ENCODE data around the gene TIMP3. TPM values are rescaled to one million over a fixed set of nuclear protein-coding genes. Genes with fewer than 3 reads are reported as not detected.

The TIMP3 gene
- total and polyA plus RNA-seq, 8 donors, result 30.4 to 248 (median 107) TPM

DNA sequence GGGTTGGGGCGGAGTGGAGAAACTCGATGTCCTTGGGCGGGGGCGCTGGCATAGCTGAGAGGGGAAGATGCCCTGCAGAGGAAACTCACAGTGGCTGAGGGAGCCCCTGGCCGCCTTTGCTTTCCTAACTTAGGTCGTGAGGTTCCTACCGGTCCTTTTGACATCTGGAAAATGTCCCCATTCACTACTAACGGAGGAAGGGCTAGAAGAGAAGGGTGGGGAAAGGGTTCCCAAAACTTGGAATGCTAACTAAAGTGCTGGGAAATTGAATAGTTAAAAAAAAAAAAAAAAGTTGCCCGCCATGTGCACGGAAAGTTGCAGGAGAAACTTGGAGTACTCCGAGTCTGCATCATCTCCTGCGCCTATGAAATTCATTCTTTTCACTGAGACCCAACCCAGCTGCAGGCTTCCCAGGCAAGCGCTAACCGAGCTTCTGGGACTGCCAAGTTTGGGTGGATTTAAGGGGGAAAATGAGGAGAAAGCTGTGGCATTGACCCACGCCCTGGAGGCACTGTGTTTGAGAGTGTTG lies 796 bp downstream of the TIMP3 start:
- Histone ChIP-seq H3K9me3 (no peaks in the 10 kb centered on the region), H3K27ac (peak overlapping the region; percentile 42 to 91 (median 87)), H3K36me3 (no peaks in the 10 kb centered on the region), H3K27me3 (peaks cover 0 to 49% (median 30%) of the 10 kb centered on the region in 3 donors), H3K4me3 (peak overlapping the region; percentile 69 to 82 (median 72)), H3K4me1 (peaks cover 5 to 50% (median 28%) of the 10 kb centered on the region in 4 donors)
- DNase-seq, result peak in 1 of 2 donors; percentile 52
- 6 to 7% (median 7%) methylated on average over 13 to 15 of the region's 15 CpGs for WGBS, 5 donors
- TF ChIP-seq POLR2A (IDR thresholded peaks at IDR 0.05) (no peak), POLR2AphosphoS5 (IDR thresholded peaks at IDR 0.05) (no peak), EP300 (IDR thresholded peaks at IDR 0.05) (no peak)
- TF ChIP-seq, protein P1, sequence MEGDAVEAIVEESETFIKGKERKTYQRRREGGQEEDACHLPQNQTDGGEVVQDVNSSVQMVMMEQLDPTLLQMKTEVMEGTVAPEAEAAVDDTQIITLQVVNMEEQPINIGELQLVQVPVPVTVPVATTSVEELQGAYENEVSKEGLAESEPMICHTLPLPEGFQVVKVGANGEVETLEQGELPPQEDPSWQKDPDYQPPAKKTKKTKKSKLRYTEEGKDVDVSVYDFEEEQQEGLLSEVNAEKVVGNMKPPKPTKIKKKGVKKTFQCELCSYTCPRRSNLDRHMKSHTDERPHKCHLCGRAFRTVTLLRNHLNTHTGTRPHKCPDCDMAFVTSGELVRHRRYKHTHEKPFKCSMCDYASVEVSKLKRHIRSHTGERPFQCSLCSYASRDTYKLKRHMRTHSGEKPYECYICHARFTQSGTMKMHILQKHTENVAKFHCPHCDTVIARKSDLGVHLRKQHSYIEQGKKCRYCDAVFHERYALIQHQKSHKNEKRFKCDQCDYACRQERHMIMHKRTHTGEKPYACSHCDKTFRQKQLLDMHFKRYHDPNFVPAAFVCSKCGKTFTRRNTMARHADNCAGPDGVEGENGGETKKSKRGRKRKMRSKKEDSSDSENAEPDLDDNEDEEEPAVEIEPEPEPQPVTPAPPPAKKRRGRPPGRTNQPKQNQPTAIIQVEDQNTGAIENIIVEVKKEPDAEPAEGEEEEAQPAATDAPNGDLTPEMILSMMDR (IDR thresholded peaks at IDR 0.05), result no peak
- intact Hi-C loops (cut with DNase I; ENCODE audit: low total_unique reads), result no loop called here

DNA sequence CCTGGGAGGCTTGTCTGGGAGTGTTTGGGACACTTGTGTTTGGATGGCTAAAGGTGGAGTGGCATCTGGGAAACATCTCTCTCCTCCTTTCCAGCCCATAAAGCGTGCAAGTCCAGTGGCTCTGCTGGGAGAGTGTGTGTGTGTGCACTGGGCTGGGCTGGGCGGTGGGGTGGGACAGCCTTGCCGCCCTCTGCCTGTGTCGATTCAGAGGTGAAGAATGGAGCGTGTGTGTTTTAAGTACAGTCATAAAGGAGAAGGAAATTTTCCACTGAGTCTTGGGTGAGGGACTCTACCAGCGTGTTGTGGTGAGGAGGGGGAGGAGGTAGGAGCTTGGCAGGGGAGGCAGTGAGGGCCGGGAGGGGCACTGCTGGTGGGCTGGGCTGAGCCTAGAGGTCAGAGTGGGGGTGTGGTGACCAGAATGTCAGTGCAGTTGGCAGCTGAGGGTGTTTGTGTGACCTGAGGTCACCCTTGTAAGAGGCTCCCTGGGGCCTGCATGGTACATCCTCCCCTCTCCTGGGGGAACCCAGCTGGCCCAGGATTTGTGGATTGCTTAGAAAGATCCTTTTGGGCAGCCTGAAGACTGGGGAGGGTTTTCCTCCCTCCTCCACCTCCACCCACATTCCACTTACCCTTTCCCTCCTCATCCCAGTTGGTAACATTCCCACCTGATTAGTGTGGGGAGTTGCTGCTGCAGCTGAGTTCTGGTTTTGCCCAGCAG lies 1.7 kb downstream of the TIMP3 start:
- H3K4me1 ChIP-seq, result peaks cover 6 to 59% (median 32%) of the 10 kb centered on the region in 4 donors
- no peaks in the 10 kb centered on the region for H3K9me3 ChIP-seq
- intact Hi-C loops (cut with DNase I; ENCODE audit: low total_unique reads), result no loop called here
- no peaks in the 10 kb centered on the region for H3K36me3 ChIP-seq
- peak overlapping the region in 4 of 5 donors; percentile 86 to 91 (median 88) for H3K27ac ChIP-seq
- 3 to 37% (median 30%) methylated on average over 7 of the region's 7 CpGs for WGBS, 5 donors
- DNase-seq, result peak in 1 of 2 donors; percentile 39
- H3K27me3 ChIP-seq, result peaks cover 0 to 49% (median 30%) of the 10 kb centered on the region in 3 donors
- TF ChIP-seq POLR2AphosphoS5 (IDR thresholded peaks at IDR 0.05) (peak in 1 of 3 donors; percentile 12), EP300 (IDR thresholded peaks at IDR 0.05) (no peak)
- H3K4me3 ChIP-seq, result peak overlapping the region; percentile 69 to 82 (median 72)

DNA sequence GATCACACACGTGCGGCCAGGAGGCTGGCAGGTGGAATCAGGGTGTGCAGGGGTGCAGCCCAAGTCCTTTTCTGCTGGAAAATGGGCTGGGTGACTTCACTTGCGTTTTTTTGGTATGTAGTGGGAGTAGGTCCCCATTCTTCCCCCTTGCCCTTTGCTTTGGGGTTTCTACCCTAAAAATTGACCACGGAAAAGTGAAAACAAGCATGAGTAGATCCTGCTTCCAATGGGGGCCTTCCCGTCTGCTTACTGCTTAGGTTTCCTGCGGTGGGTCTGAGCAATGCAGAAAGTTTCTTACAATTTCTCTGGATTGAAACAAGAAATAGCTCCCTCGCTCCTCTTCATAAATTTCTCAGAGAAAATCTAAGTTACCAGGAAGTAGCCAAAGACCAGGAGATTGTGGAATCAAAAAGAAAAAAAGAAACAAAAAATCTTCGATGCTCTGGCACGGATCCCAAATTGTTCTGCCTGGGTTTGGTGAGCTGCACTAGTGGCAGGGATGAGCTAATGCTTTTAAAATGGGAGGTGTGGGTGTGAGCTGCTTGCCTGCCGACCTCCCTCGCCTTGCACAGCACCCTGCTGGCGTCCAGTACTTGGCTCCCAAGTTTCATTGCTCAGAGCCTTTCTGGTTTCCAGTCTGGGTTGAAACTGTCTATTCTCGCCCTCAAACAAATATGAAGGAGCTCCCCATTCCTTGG lies 2.4 kb downstream of the TIMP3 start:
- Histone ChIP-seq H3K4me1 (peaks cover 13 to 66% (median 35%) of the 10 kb centered on the region in 4 donors), H3K9me3 (no peaks in the 10 kb centered on the region), H3K27me3 (peaks cover 0 to 49% (median 30%) of the 10 kb centered on the region in 3 donors), H3K27ac (peak overlapping the region in 4 of 5 donors; percentile 86 to 91 (median 88)), H3K4me3 (peak overlapping the region; percentile 69 to 82 (median 72)), H3K36me3 (peaks cover 0 to 2% (median 0%) of the 10 kb centered on the region in 4 donors)
- DNase-seq, result no peak
- TF ChIP-seq POLR2AphosphoS5 (IDR thresholded peaks at IDR 0.05), result no peak
- TF ChIP-seq POLR2A (IDR thresholded peaks at IDR 0.05), result no peak
- TF ChIP-seq, protein P1 (IDR thresholded peaks at IDR 0.05), result no peak
- no peak for TF ChIP-seq EP300 (IDR thresholded peaks at IDR 0.05)
- intact Hi-C loops (cut with DNase I; ENCODE audit: low total_unique reads), result no loop called here
- 40 to 71% (median 58%) methylated on average over 13 of the region's 13 CpGs for WGBS, 5 donors

DNA sequence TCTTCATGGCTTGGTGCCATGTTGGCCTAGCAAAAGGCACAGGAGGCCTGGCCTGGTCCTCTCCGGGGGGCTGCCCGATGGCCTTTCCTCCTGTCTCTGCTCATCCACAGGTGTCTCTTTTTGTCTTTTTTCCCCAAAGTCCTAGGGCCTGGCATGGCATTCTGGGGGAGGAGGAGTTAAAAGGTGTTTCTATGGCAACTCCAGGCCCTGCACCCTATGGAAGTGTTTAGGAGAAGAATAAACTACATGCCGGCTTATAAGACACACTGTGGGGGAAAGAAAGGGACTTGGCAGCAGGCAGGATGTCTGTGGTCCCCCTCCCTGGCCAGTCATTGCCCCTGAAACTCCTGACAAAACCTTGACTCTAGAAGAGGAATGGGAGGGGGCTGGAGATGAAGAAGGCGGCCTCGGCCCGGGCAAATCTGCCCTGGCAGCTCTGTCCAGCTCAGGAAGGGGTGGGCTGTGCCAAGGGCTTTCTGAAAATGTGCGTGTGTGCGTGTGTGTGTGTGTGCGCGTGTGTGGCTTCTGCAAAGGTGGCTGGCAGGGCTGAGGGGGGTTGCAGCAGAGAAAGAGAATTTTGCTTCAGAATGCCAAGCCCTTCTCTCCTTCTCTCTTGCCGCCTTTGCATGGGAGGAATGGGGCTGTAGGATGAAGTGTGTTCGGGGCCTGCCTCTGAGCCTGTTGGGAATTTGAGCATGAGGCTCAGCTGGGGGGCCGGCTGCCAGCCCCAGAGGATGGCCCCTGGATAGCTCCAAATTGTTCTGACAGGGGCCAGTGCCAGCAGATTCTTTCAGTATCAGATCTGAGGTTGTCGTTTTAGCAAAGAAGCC lies 3.2 kb downstream of the TIMP3 start:
- H3K27ac ChIP-seq, result peak overlapping the region in 4 of 5 donors; percentile 86 to 91 (median 88)
- intact Hi-C loops (cut with DNase I; ENCODE audit: low total_unique reads), result no loop called here
- WGBS, 5 donors, result 51 to 80% (median 63%) methylated on average over 14 of the region's 14 CpGs
- no peaks in the 10 kb centered on the region for H3K9me3 ChIP-seq
- peaks cover 0 to 49% (median 30%) of the 10 kb centered on the region in 3 donors for H3K27me3 ChIP-seq
- H3K4me3 ChIP-seq, result peak overlapping the region; percentile 69 to 82 (median 72)
- peaks cover 0 to 5% (median 0%) of the 10 kb centered on the region in 4 donors for H3K36me3 ChIP-seq
- TF ChIP-seq POLR2AphosphoS5 (IDR thresholded peaks at IDR 0.05), result no peak
- TF ChIP-seq EP300 (IDR thresholded peaks at IDR 0.05), result no peak
- TF ChIP-seq POLR2A (IDR thresholded peaks at IDR 0.05), result no peak
- TF ChIP-seq, protein P1 (IDR thresholded peaks at IDR 0.05), result no peak
- DNase-seq, result no peak
- peaks cover 20 to 74% (median 40%) of the 10 kb centered on the region in 4 donors for H3K4me1 ChIP-seq

Measured in stomach (tissue), 9 donors.